Trophoblast cell (in vitro differentiated cells and primary cell): ENCODE results near the gene PTPRQ.

ENCODE experiments used
- DNase-seq, 2 donors: peaks; one replicate each; pipeline ENCODE4 v3.0.0-alpha.2; 2016
- H2AFZ ChIP-seq: 2 replicates; pipeline ENCODE4 v1.6.1; 2013; ENCODE audit warnings: low read length, moderate library complexity, mild to moderate bottlenecking; ENCODE audit not compliant: insufficient read depth, poor library complexity
- H2AK5ac ChIP-seq: 2 replicates; pipeline ENCODE4 v1.6.1; 2013; ENCODE audit warnings: mild to moderate bottlenecking, low read length
- H2BK120ac ChIP-seq: 2 replicates; pipeline ENCODE4 v1.6.1; 2013; ENCODE audit warnings: low read length, mild to moderate bottlenecking, moderate library complexity; ENCODE audit not compliant: insufficient read depth, poor library complexity
- H2BK12ac ChIP-seq: 2 replicates; pipeline ENCODE4 v1.6.1; 2013; ENCODE audit warnings: mild to moderate bottlenecking, low read length, moderate library complexity
- H2BK5ac ChIP-seq: 2 replicates; pipeline ENCODE4 v1.6.1; 2013; ENCODE audit warnings: low read length, low read depth, moderate library complexity, mild to moderate bottlenecking; ENCODE audit not compliant: poor library complexity
- H3K14ac ChIP-seq: 2 replicates; pipeline ENCODE4 v1.6.1; 2013; ENCODE audit warnings: mild to moderate bottlenecking, low read length
- H3K18ac ChIP-seq: 2 replicates; pipeline ENCODE4 v1.6.1; 2013; ENCODE audit warnings: mild to moderate bottlenecking, low read length
- H3K23ac ChIP-seq: 2 replicates; pipeline ENCODE4 v1.6.1; 2013; ENCODE audit warnings: low read length
- H3K27ac ChIP-seq: 2 replicates; pipeline ENCODE4 v1.5.1; 2013; ENCODE audit warnings: low read depth, mild to moderate bottlenecking, inconsistent platforms, low read length, moderate library complexity
- H3K27me3 ChIP-seq: 2 replicates; pipeline ENCODE4 v1.6.1; 2013; ENCODE audit warnings: inconsistent platforms, mild to moderate bottlenecking, low read length, moderate library complexity; ENCODE audit not compliant: insufficient read depth
- H3K36me3 ChIP-seq, 2 experiments: 1 replicate in 1 of 2; 2 replicates in 1 of 2; pipeline ENCODE4 v1.6.1; 2013; ENCODE audit warnings: low read length in 2 of 2, mild to moderate bottlenecking in 2 of 2, moderate library complexity in 1 of 2; ENCODE audit not compliant: insufficient read depth in 2 of 2, control insufficient read depth in 1 of 2
- H3K4ac ChIP-seq: 2 replicates; pipeline ENCODE4 v1.6.1; 2013; ENCODE audit warnings: low read depth, mild to moderate bottlenecking, low read length, moderate library complexity
- H3K4me1 ChIP-seq, 2 experiments: 1 replicate in 1 of 2; 2 replicates in 1 of 2; pipeline ENCODE4 v1.6.1; 2013; ENCODE audit warnings: low read length in 2 of 2, mild to moderate bottlenecking in 2 of 2, moderate library complexity in 1 of 2; ENCODE audit not compliant: insufficient read depth in 2 of 2, control insufficient read depth in 1 of 2
- H3K4me2 ChIP-seq: 2 replicates; pipeline ENCODE4 v1.6.1; 2013; ENCODE audit warnings: inconsistent platforms, mild to moderate bottlenecking, low read length, moderate library complexity
- H3K4me3 ChIP-seq: 2 replicates; pipeline ENCODE4 v1.5.1; 2013; ENCODE audit warnings: mild to moderate bottlenecking, low read depth, low read length, inconsistent platforms
- H3K79me1 ChIP-seq: one replicate; pipeline ENCODE4 v1.6.1; 2013; ENCODE audit warnings: low read length
- H3K79me2 ChIP-seq: 2 replicates; pipeline ENCODE4 v1.6.1; 2013; ENCODE audit warnings: low read length, mild to moderate bottlenecking; ENCODE audit not compliant: control insufficient read depth, insufficient read depth, poor library complexity
- H3K9ac ChIP-seq: 2 replicates; pipeline ENCODE4 v1.6.1; 2013; ENCODE audit warnings: mild to moderate bottlenecking, low read length
- H3K9me3 ChIP-seq: 2 replicates; pipeline ENCODE4 v1.6.1; 2013; ENCODE audit warnings: low read depth, mild to moderate bottlenecking, control low read depth, inconsistent platforms, low read length; ENCODE audit not compliant: insufficient read depth
- H4K12ac ChIP-seq: 2 replicates; pipeline ENCODE4 v1.6.1; 2013; ENCODE audit warnings: low read depth, mild to moderate bottlenecking, low read length, moderate library complexity
- H4K8ac ChIP-seq: 2 replicates; pipeline ENCODE4 v1.6.1; 2013; ENCODE audit warnings: low read depth, mild to moderate bottlenecking, low read length, moderate library complexity
- H4K91ac ChIP-seq: one replicate; pipeline ENCODE4 v1.6.1; 2013; ENCODE audit warnings: low read depth, mild to moderate bottlenecking, low read length, moderate library complexity
- WGBS: extraction: QIAGEN DNeasy Blood & Tissue Kit; methylation state at CpG from one replicate; pipeline ENCODE4 v1.1.7; 2013; ENCODE audit warnings: missing lambda C conversion rate; ENCODE audit not compliant: insufficient read length, insufficient coverage; ENCODE audit errors: extremely low coverage; 5-methylcytosine and 5-hydroxymethylcytosine counted together

The PTPRQ gene

GRCh38 chr12:80684077-80684495, 240.1 kb downstream of the PTPRQ start:
- Histone ChIP-seq H4K12ac (no peak overlapping the region), H2BK12ac (no peak overlapping the region), H3K9ac (no peak overlapping the region), H3K23ac (no peak overlapping the region), H3K79me2 (no peaks in the 10 kb centered on the region), H3K18ac (no peak overlapping the region), H2BK120ac (no peak overlapping the region), H4K91ac (no peak overlapping the region), H3K14ac (no peak overlapping the region), H3K4ac (no peak overlapping the region), H3K27ac (no peak overlapping the region), H2AFZ (peak overlapping the region; percentile 58), H3K9me3 (no peaks in the 10 kb centered on the region), H2AK5ac (no peak overlapping the region), H3K4me1 (no peaks in the 10 kb centered on the region), H3K36me3 (no peaks in the 10 kb centered on the region), H3K79me1 (no peaks in the 10 kb centered on the region), H3K4me3 (no peak overlapping the region), H2BK5ac (no peak overlapping the region), H3K27me3 (no peaks in the 10 kb centered on the region), H3K4me2 (peak overlapping the region; percentile 41), H4K8ac (no peak overlapping the region)
- no CpG with 5 or more reads among the region's 7 CpGs for WGBS
- DNase-seq, result peak in 1 of 2 donors; percentile 5

GRCh38 chr12:80690090-80690489, 246.1 kb downstream of the PTPRQ start:
- Histone ChIP-seq H2BK5ac (no peak overlapping the region), H3K27me3 (no peaks in the 10 kb centered on the region), H3K4me1 (no peaks in the 10 kb centered on the region), H2AK5ac (no peak overlapping the region), H3K9me3 (no peaks in the 10 kb centered on the region), H4K8ac (no peak overlapping the region), H3K9ac (no peak overlapping the region), H3K23ac (no peak overlapping the region), H4K91ac (no peak overlapping the region), H3K27ac (no peak overlapping the region), H2AFZ (no peak overlapping the region), H2BK12ac (no peak overlapping the region), H3K14ac (no peak overlapping the region), H3K18ac (no peak overlapping the region), H3K79me1 (no peaks in the 10 kb centered on the region), H3K4ac (no peak overlapping the region), H3K4me3 (no peak overlapping the region), H3K36me3 (no peaks in the 10 kb centered on the region), H4K12ac (no peak overlapping the region), H3K79me2 (no peaks in the 10 kb centered on the region), H2BK120ac (no peak overlapping the region), H3K4me2 (no peak overlapping the region)
- no peak for DNase-seq
- WGBS, result no CpG with 5 or more reads among the region's 1 CpG

GRCh38 chr12:80690513-80690912, 246.5 kb downstream of the PTPRQ start:
- no peaks in the 10 kb centered on the region for H3K79me1 ChIP-seq
- H3K4me3 ChIP-seq, result no peak overlapping the region
- no peak overlapping the region for H2AK5ac ChIP-seq
- H4K12ac ChIP-seq, result no peak overlapping the region
- H2AFZ ChIP-seq, result no peak overlapping the region
- H3K18ac ChIP-seq, result no peak overlapping the region
- no peaks in the 10 kb centered on the region for H3K79me2 ChIP-seq
- no peak overlapping the region for H2BK120ac ChIP-seq
- H3K4me2 ChIP-seq, result no peak overlapping the region
- H3K27ac ChIP-seq, result no peak overlapping the region
- no peak overlapping the region for H3K14ac ChIP-seq
- WGBS, result no CpG with 5 or more reads among the region's 2 CpGs
- H3K23ac ChIP-seq, result no peak overlapping the region
- no peak overlapping the region for H2BK5ac ChIP-seq
- no peaks in the 10 kb centered on the region for H3K9me3 ChIP-seq
- no peak overlapping the region for H4K8ac ChIP-seq
- H3K36me3 ChIP-seq, result no peaks in the 10 kb centered on the region
- H3K4ac ChIP-seq, result no peak overlapping the region
- H3K27me3 ChIP-seq, result no peaks in the 10 kb centered on the region
- no peaks in the 10 kb centered on the region for H3K4me1 ChIP-seq
- no peak overlapping the region for H4K91ac ChIP-seq
- DNase-seq, result no peak
- H3K9ac ChIP-seq, result no peak overlapping the region
- no peak overlapping the region for H2BK12ac ChIP-seq

- H3K9me3 ChIP-seq, result no peaks in the 10 kb centered on the region
- no peak overlapping the region for H3K27ac ChIP-seq
- H3K27me3 ChIP-seq, result no peaks in the 10 kb centered on the region
- no peak overlapping the region for H4K12ac ChIP-seq
- H4K8ac ChIP-seq, result no peak overlapping the region
- no peaks in the 10 kb centered on the region for H3K79me2 ChIP-seq
- H2BK5ac ChIP-seq, result no peak overlapping the region
- H2AFZ ChIP-seq, result no peak overlapping the region
- no peak overlapping the region for H4K91ac ChIP-seq
- no peak overlapping the region for H3K18ac ChIP-seq
- no peak overlapping the region for H3K9ac ChIP-seq
- WGBS, result no CpG with 5 or more reads among the region's 1 CpG
- no peaks in the 10 kb centered on the region for H3K4me1 ChIP-seq
- no peak overlapping the region for H3K4me3 ChIP-seq
- no peak overlapping the region for H3K14ac ChIP-seq
- H3K4me2 ChIP-seq, result no peak overlapping the region
- H3K23ac ChIP-seq, result no peak overlapping the region
- H3K36me3 ChIP-seq, result no peaks in the 10 kb centered on the region
- H3K79me1 ChIP-seq, result no peaks in the 10 kb centered on the region
- DNase-seq, result no peak
- no peak overlapping the region for H3K4ac ChIP-seq
- no peak overlapping the region for H2AK5ac ChIP-seq
- no peak overlapping the region for H2BK120ac ChIP-seq
- no peak overlapping the region for H2BK12ac ChIP-seq
These were observed 248.1 kb downstream of the PTPRQ start for GRCh38 chr12:80692114-80692513.
